Esophagus squamous epithelium (tissue), 4 donors: ENCODE results near the gene AIFM3.

Experiments used
- CTCF ChIP-seq, 6 experiments: fragments of 450-650 bp in 4 of 6; fragments of 200-600 bp in 2 of 6; sonication (generic) in 2 of 6; IDR thresholded peaks; one replicate each; pipeline ENCODE4 v1.5.1; 2016 to 2019; ENCODE audit warnings: antibody characterized with exemption in 6 of 6, mild to moderate bottlenecking in 4 of 6, moderate library complexity in 4 of 6
- POLR2A ChIP-seq, 4 donors: fragments of 450-650 bp; IDR thresholded peaks; one replicate each; pipeline ENCODE4 v1.6.1; 2017; ENCODE audit warnings: antibody characterized with exemption in 4 of 4, mild to moderate bottlenecking in 4 of 4, moderate library complexity in 3 of 4

- TF ChIP-seq CTCF (IDR thresholded peaks at IDR 0.05), result no peak
- TF ChIP-seq POLR2A (IDR thresholded peaks at IDR 0.05), result no peak
These were observed 27.8 kb downstream of the AIFM3 start for GRCh38 chr22:20994902-20995241.
